GM23338 (cell line): ENCODE results near the gene IGF1. TPM values are rescaled to one million over a fixed set of nuclear protein-coding genes. Genes with fewer than 3 reads are reported as not detected.

Experiments
- ATAC-seq: fragments of 200-7000 bp; cut with Tn5 transposase; 3 replicates; pipeline ENCODE4 v1.9.1; 2020
- DNase-seq: peaks from one replicate; pipeline ENCODE4 v3.0.0-alpha.2; 2015; ENCODE audit warnings: low spot score
- H2AFZ ChIP-seq: fragments of 200-600 bp; sonication (generic); 2 replicates; pipeline ENCODE4 v1.8.0; 2016; ENCODE audit warnings: antibody characterized with exemption, mild to moderate bottlenecking, moderate library complexity
- H3F3A ChIP-seq: fragments of 200-600 bp; sonication (generic); replicated peaks from 2 replicates; pipeline ENCODE4 v1.8.0; 2017; ENCODE audit warnings: antibody characterized with exemption, mixed run types, low read depth
- H3K27ac ChIP-seq: fragments of 200-600 bp; sonication (generic); 2 replicates; pipeline ENCODE4 v1.6.1; 2016; ENCODE audit warnings: low read depth
- H3K27me3 ChIP-seq: fragments of 200-600 bp; sonication (generic); 2 replicates; pipeline ENCODE4 v1.8.0; 2016; ENCODE audit warnings: mild to moderate bottlenecking, mixed run types, moderate library complexity; ENCODE audit not compliant: insufficient read depth
- H3K36me3 ChIP-seq: fragments of 200-600 bp; sonication (generic); 2 replicates; pipeline ENCODE4 v1.8.0; 2016; ENCODE audit warnings: mild to moderate bottlenecking; ENCODE audit not compliant: insufficient read depth
- H3K4me1 ChIP-seq: fragments of 200-600 bp; sonication (generic); 2 replicates; pipeline ENCODE4 v1.8.0; 2016; ENCODE audit warnings: mild to moderate bottlenecking, moderate library complexity; ENCODE audit not compliant: insufficient read depth
- H3K4me2 ChIP-seq: fragments of 200-600 bp; sonication (generic); 2 replicates; pipeline ENCODE4 v1.7.1; 2017; ENCODE audit warnings: mixed run types
- H3K4me3 ChIP-seq: fragments of 200-600 bp; sonication (generic); 2 replicates; pipeline ENCODE4 v1.6.1; 2016; ENCODE audit warnings: mixed run types
- H3K79me2 ChIP-seq: fragments of 200-600 bp; sonication (generic); replicated peaks from 2 replicates; pipeline ENCODE4 v1.8.0; 2017; ENCODE audit warnings: mild to moderate bottlenecking; ENCODE audit not compliant: insufficient read depth
- H3K9me2 ChIP-seq: fragments of 200-600 bp; sonication (generic); 2 replicates; pipeline ENCODE4 v1.8.0; 2017; ENCODE audit not compliant: insufficient read depth
- H4K20me1 ChIP-seq: fragments of 200-600 bp; sonication (generic); replicated peaks from 2 replicates; pipeline ENCODE4 v1.8.0; 2017; ENCODE audit warnings: mild to moderate bottlenecking; ENCODE audit not compliant: insufficient read depth
- H3K27ac Mint-ChIP-seq: 2 replicates; pipeline ENCODE4 v1.8.0; 2020; ENCODE audit warnings: inconsistent platforms, mild to moderate bottlenecking, moderate library complexity, mixed read lengths
- H3K27me3 Mint-ChIP-seq: 3 replicates; pipeline ENCODE4 v1.8.0; 2022; ENCODE audit warnings: low read depth, mild to moderate bottlenecking, moderate library complexity, mixed read lengths, inconsistent platforms; ENCODE audit not compliant: insufficient read depth, poor library complexity
- H3K36me3 Mint-ChIP-seq: 3 replicates; pipeline ENCODE4 v1.8.0; 2021; ENCODE audit warnings: low read depth, mild to moderate bottlenecking, inconsistent platforms, moderate library complexity, mixed read lengths
- H3K4me1 Mint-ChIP-seq: 3 replicates; pipeline ENCODE4 v1.8.0; 2020; ENCODE audit warnings: mild to moderate bottlenecking, inconsistent platforms, mixed read lengths
- H3K4me3 Mint-ChIP-seq: 3 replicates; pipeline ENCODE4 v1.8.0; 2021; ENCODE audit warnings: moderate library complexity, mild to moderate bottlenecking, inconsistent platforms, mixed read lengths
- H3K9me3 Mint-ChIP-seq: 3 replicates; pipeline ENCODE4 v1.8.0; 2020; ENCODE audit warnings: moderate library complexity, mild to moderate bottlenecking, inconsistent platforms, mixed read lengths
- EZH2phosphoT487 ChIP-seq: fragments of 200-600 bp; sonication (generic); IDR thresholded peaks from one replicate; pipeline ENCODE4 v1.8.1; 2018; ENCODE audit warnings: antibody characterized with exemption; ENCODE audit not compliant: unreplicated experiment
- NANOG ChIP-seq: IDR thresholded peaks from 2 replicates; pipeline ENCODE4 v1.6.1; 2016; ENCODE audit warnings: antibody characterized with exemption, borderline replicate concordance
- ZNF114 ChIP-seq: fragments of 250-450 bp; sonication (Bioruptor Pico); IDR thresholded peaks from 2 replicates; pipeline ENCODE4 v1.5.0; 2020; ENCODE audit warnings: mild to moderate bottlenecking, moderate library complexity
- polyA plus RNA-seq: library from polyadenylated mRNA; unstranded; fragments of >200 nt; fragmentation: Nextera tagmentation; extraction: Ambion mirVana; gene quantifications from 2 replicates; pipeline ENCODE4 v1.2.1, GENCODE V29; 2016
- total RNA-seq: library from RNA; depleted of rRNA; stranded (reverse); fragments of >200 nt; shearing (Covaris generic); gene quantifications from 2 replicates; pipeline ENCODE4 v1.2.3, GENCODE V29; 2014
- TF ChIP-seq, protein P1 (sequence below): fragments of 250-450 bp; sonication (Bioruptor Pico); IDR thresholded peaks from 2 replicates; pipeline ENCODE4 v1.5.0; 2020; ENCODE audit warnings: mild to moderate bottlenecking, moderate library complexity
- TF ChIP-seq, protein P2 (sequence below): IDR thresholded peaks from one replicate; pipeline ENCODE4 v1.6.1; 2018; ENCODE audit warnings: antibody characterized with exemption; ENCODE audit not compliant: unreplicated experiment
- TF ChIP-seq, protein P3 (sequence below): IDR thresholded peaks from 2 replicates; pipeline ENCODE4 v1.6.1; 2016; ENCODE audit warnings: antibody characterized with exemption

The IGF1 gene
- total and polyA plus RNA-seq, 2 experiments from 2014 or later = 0.29 TPM; not detected in 1

DNA sequence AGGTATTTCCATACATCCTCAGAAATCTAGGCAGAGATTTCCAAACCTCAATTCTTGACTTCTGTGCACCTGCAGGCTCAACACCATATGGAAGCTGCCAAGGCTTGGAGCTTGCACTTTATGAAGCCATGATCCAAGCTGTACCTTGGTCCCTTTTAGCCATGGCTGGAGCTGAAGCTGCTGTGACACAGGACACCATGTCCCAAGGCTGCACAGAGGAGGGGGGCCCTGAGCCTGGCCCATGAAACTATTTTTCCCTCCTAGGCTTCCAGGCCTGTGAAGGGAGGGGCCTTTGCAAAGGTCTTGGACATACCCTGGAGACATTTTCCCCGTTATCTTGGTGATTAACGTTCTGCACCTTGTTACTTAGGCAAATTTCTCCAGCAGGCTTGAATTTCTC lies 110.5 kb downstream of the IGF1 start (continued):
- TF ChIP-seq, protein P1, sequence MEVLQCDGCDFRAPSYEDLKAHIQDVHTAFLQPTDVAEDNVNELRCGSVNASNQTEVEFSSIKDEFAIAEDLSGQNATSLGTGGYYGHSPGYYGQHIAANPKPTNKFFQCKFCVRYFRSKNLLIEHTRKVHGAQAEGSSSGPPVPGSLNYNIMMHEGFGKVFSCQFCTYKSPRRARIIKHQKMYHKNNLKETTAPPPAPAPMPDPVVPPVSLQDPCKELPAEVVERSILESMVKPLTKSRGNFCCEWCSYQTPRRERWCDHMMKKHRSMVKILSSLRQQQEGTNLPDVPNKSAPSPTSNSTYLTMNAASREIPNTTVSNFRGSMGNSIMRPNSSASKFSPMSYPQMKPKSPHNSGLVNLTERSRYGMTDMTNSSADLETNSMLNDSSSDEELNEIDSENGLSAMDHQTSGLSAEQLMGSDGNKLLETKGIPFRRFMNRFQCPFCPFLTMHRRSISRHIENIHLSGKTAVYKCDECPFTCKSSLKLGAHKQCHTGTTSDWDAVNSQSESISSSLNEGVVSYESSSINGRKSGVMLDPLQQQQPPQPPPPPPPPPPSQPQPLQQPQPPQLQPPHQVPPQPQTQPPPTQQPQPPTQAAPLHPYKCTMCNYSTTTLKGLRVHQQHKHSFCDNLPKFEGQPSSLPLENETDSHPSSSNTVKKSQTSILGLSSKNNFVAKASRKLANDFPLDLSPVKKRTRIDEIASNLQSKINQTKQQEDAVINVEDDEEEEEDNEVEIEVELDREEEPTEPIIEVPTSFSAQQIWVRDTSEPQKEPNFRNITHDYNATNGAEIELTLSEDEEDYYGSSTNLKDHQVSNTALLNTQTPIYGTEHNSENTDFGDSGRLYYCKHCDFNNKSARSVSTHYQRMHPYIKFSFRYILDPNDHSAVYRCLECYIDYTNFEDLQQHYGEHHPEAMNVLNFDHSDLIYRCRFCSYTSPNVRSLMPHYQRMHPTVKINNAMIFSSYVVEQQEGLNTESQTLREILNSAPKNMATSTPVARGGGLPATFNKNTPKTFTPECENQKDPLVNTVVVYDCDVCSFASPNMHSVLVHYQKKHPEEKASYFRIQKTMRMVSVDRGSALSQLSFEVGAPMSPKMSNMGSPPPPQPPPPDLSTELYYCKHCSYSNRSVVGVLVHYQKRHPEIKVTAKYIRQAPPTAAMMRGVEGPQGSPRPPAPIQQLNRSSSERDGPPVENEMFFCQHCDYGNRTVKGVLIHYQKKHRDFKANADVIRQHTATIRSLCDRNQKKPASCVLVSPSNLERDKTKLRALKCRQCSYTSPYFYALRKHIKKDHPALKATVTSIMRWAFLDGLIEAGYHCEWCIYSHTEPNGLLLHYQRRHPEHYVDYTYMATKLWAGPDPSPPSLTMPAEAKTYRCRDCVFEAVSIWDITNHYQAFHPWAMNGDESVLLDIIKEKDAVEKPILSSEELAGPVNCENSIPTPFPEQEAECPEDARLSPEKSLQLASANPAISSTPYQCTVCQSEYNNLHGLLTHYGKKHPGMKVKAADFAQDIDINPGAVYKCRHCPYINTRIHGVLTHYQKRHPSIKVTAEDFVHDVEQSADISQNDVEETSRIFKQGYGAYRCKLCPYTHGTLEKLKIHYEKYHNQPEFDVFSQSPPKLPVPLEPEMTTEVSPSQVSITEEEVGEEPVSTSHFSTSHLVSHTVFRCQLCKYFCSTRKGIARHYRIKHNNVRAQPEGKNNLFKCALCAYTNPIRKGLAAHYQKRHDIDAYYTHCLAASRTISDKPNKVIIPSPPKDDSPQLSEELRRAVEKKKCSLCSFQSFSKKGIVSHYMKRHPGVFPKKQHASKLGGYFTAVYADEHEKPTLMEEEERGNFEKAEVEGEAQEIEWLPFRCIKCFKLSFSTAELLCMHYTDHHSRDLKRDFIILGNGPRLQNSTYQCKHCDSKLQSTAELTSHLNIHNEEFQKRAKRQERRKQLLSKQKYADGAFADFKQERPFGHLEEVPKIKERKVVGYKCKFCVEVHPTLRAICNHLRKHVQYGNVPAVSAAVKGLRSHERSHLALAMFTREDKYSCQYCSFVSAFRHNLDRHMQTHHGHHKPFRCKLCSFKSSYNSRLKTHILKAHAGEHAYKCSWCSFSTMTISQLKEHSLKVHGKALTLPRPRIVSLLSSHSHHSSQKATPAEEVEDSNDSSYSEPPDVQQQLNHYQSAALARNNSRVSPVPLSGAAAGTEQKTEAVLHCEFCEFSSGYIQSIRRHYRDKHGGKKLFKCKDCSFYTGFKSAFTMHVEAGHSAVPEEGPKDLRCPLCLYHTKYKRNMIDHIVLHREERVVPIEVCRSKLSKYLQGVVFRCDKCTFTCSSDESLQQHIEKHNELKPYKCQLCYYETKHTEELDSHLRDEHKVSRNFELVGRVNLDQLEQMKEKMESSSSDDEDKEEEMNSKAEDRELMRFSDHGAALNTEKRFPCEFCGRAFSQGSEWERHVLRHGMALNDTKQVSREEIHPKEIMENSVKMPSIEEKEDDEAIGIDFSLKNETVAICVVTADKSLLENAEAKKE (CRISPR knock-in tag) = no peak
- no peak for TF ChIP-seq NANOG
- TF ChIP-seq ZNF114 (CRISPR knock-in tag) = no peak
- TF ChIP-seq, protein P2, sequence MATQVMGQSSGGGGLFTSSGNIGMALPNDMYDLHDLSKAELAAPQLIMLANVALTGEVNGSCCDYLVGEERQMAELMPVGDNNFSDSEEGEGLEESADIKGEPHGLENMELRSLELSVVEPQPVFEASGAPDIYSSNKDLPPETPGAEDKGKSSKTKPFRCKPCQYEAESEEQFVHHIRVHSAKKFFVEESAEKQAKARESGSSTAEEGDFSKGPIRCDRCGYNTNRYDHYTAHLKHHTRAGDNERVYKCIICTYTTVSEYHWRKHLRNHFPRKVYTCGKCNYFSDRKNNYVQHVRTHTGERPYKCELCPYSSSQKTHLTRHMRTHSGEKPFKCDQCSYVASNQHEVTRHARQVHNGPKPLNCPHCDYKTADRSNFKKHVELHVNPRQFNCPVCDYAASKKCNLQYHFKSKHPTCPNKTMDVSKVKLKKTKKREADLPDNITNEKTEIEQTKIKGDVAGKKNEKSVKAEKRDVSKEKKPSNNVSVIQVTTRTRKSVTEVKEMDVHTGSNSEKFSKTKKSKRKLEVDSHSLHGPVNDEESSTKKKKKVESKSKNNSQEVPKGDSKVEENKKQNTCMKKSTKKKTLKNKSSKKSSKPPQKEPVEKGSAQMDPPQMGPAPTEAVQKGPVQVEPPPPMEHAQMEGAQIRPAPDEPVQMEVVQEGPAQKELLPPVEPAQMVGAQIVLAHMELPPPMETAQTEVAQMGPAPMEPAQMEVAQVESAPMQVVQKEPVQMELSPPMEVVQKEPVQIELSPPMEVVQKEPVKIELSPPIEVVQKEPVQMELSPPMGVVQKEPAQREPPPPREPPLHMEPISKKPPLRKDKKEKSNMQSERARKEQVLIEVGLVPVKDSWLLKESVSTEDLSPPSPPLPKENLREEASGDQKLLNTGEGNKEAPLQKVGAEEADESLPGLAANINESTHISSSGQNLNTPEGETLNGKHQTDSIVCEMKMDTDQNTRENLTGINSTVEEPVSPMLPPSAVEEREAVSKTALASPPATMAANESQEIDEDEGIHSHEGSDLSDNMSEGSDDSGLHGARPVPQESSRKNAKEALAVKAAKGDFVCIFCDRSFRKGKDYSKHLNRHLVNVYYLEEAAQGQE = no peak

DNA sequence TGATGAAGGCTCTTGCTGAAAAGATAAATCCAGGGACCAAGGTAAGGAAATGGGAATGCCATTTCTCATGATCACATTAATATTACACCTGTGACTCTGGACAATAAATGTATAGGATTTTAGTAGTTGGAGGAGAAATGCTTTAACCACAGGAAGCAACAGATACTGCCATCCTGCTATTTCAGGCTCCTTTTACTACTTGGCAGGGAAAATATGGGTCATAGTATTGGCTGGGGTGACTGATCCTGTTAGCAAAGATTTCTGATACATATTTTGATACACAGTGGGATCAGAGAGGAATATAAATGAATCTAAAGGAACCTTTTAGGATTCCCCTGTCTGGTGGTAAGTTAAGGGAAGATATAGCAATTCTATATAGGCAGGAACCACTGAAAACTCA lies 115.0 kb downstream of the IGF1 start:
- Histone ChIP-seq H4K20me1 (no peaks in the 10 kb centered on the region), H3K4me3 (no peak overlapping the region), H3K4me1 (no peaks in the 10 kb centered on the region), H3F3A (no peaks in the 10 kb centered on the region), H3K36me3 (no peaks in the 10 kb centered on the region; the same call in 1 of the 2 replicates), H3K79me2 (no peaks in the 10 kb centered on the region), H2AFZ (no peak overlapping the region), H3K4me2 (no peak overlapping the region), H3K9me2 (peaks cover 12% of the 10 kb centered on the region; the same call in 1 of the 2 replicates), H3K27ac (no peak overlapping the region), H3K27me3 (no peaks in the 10 kb centered on the region)
- DNase-seq = no peak
- H3K27me3 Mint-ChIP-seq = peaks cover 4% of the 10 kb centered on the region
- no peak overlapping the region for H3K4me3 Mint-ChIP-seq
- H3K27ac Mint-ChIP-seq = no peak overlapping the region
- peaks cover 10% of the 10 kb centered on the region; the same call in 2 of the 3 replicates for H3K36me3 Mint-ChIP-seq
- no peaks in the 10 kb centered on the region for H3K4me1 Mint-ChIP-seq
- no peak for ATAC-seq
- H3K9me3 Mint-ChIP-seq = peaks cover 32% of the 10 kb centered on the region
- TF ChIP-seq NANOG = no peak
- TF ChIP-seq EZH2phosphoT487 = no peak
- TF ChIP-seq, protein P3, sequence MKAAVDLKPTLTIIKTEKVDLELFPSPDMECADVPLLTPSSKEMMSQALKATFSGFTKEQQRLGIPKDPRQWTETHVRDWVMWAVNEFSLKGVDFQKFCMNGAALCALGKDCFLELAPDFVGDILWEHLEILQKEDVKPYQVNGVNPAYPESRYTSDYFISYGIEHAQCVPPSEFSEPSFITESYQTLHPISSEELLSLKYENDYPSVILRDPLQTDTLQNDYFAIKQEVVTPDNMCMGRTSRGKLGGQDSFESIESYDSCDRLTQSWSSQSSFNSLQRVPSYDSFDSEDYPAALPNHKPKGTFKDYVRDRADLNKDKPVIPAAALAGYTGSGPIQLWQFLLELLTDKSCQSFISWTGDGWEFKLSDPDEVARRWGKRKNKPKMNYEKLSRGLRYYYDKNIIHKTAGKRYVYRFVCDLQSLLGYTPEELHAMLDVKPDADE = no peak
